ENCODE measurements around the gene SOX11.

The SOX11 gene

GRCh38 chr2:5725072-5725471, 32.9 kb downstream of the SOX11 start:
- no peak for DNase-seq

- no peak for DNase-seq
These were observed 33.7 kb downstream of the SOX11 start for GRCh38 chr2:5725794-5726463.

- no peak for DNase-seq
These were observed 35.1 kb downstream of the SOX11 start for GRCh38 chr2:5727235-5727634.

- DNase-seq = no peak
These were observed 37.2 kb downstream of the SOX11 start for GRCh38 chr2:5729416-5729815.

GRCh38 chr2:5730386-5730785, 38.2 kb downstream of the SOX11 start:
- DNase-seq = no peak

- no peak for DNase-seq
These were observed 42.8 kb downstream of the SOX11 start for GRCh38 chr2:5734859-5735520.

- no peak for DNase-seq
These were observed 43.3 kb downstream of the SOX11 start for GRCh38 chr2:5735521-5735861.

GRCh38 chr2:5736050-5736449, 43.9 kb downstream of the SOX11 start:
- no peak for DNase-seq

GRCh38 chr2:5736886-5737285, 44.7 kb downstream of the SOX11 start:
- no peak for DNase-seq

GRCh38 chr2:5740053-5740452, 47.9 kb downstream of the SOX11 start:
- DNase-seq = no peak

- DNase-seq = no peak
These were observed 48.6 kb downstream of the SOX11 start for GRCh38 chr2:5740817-5741216.

GRCh38 chr2:5741242-5741641, 49.1 kb downstream of the SOX11 start:
- DNase-seq = no peak

- no peak for DNase-seq
These were observed 49.9 kb downstream of the SOX11 start for GRCh38 chr2:5742126-5742525.

- DNase-seq = no peak
These were observed 56.2 kb downstream of the SOX11 start for GRCh38 chr2:5748391-5748790.

- no peak for DNase-seq
These were observed 56.8 kb downstream of the SOX11 start for GRCh38 chr2:5748946-5749345.

- DNase-seq = no peak
These were observed 57.2 kb downstream of the SOX11 start for GRCh38 chr2:5749347-5749746.
